ENCODE measurements around the gene NADK2. TPM values are rescaled to one million over a fixed set of nuclear protein-coding genes. Genes with fewer than 3 reads are reported as not detected.
"Not testable (repeated sequence)": the region's sequence is repeated elsewhere in the genome, so short reads cannot be mapped to it uniquely, and the experiment has no call there.

Gene NADK2
- total and polyA plus RNA-seq, 10 of the 15 experiments (the other 5 are each of a cell fraction or from before 2014, with no cell fraction given), result 2.4 to 9.0 (median 6.3) TPM

GRCh38 chr5:36283775-36284174 lies 42.0 kb upstream of the NADK2 start:
- H3K9ac ChIP-seq (ENCODE audit: control insufficient read depth, insufficient read depth, low read length); POLR2A ChIA-PET; H3K27ac ChIP-seq (ENCODE audit: control insufficient read depth, insufficient read depth); BruUV-seq (replicated peaks); intact Hi-C loops (cut with micrococcal nuclease; ENCODE audit: unreplicated experiment); DNase-seq (ENCODE audit: low read depth, low spot score); H3K4me3 ChIP-seq; H3K9me3 ChIP-seq (replicated peaks; ENCODE audit: control insufficient read depth, insufficient read depth, low read length); H3K79me2 ChIP-seq (ENCODE audit: control insufficient read depth, insufficient read depth, low read length); in situ Hi-C loops (cut with MboI); RAD21 ChIA-PET (ENCODE audit: unreplicated experiment); H4K20me1 ChIP-seq (ENCODE audit: control insufficient read depth, insufficient read depth); ATAC-seq; H3K4me2 ChIP-seq (ENCODE audit: control insufficient read depth, insufficient read depth); SMC1A ChIA-PET (ENCODE audit: uncharacterized antibody, unreplicated experiment); H3K36me3 ChIP-seq (ENCODE audit: control insufficient read depth in 2 of 2, insufficient read depth in 2 of 2, low read length in 1 of 2); FAIRE-seq; H2AFZ ChIP-seq (ENCODE audit: control insufficient read depth, low read depth, low read length); H3K4me1 ChIP-seq (ENCODE audit: control insufficient read depth, insufficient read depth, low read length); H3K27me3 ChIP-seq (replicated peaks in 1 of 2; ENCODE audit: control insufficient read depth in 2 of 2, insufficient read depth in 2 of 2, low read length in 1 of 2): not testable (repeated sequence)
- 7% methylated on average over 3 of the region's 3 CpGs for WGBS (ENCODE audit: insufficient coverage, insufficient replicate concordance, low lambda C conversion rate, missing lambda C conversion rate)
- CTCF ChIA-PET, result interaction anchor here (1.0 kb wide), 1 partner anchor 205 kb away, joined by 3 read pairs; no protein-coding TSS in a partner anchor
- 0 out of 2 replicates have a peak, but pooled peaks have one; percentile 16 for TF ChIP-seq SPI1 (IDR thresholded peaks at IDR 0.05; ENCODE audit: borderline replicate concordance, insufficient read depth, low read depth, low read length)

DNA sequence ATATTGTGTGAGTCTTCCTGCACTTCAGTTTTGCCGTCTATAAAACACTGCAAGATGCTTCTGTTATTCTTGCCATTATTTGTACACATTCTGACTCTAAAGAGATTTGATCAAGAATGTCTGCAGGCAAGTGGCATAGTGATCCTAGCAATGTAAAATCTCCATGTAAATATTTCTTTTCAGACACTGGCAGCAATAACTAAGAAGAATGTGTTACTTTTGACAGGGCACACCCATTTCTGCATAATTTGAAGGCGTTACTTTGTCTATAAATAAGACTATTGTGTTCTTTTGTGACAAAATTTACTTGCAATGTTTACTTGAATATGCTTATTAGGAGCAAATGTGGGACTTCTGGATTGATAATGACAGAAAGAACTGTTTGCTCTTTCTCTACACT lies 39.9 kb upstream of the NADK2 start:
- no peak for FAIRE-seq
- CTCF ChIA-PET, result interaction anchor here (1.2 kb wide), 1 partner anchor 104 kb away, joined by 4 read pairs; no protein-coding TSS in a partner anchor
- in situ Hi-C loops (cut with MboI), result no loop called here

More for the DNA sequence above, 39.9 kb upstream of the NADK2 start:
- Histone ChIP-seq H3K4me2 (ENCODE audit: control insufficient read depth, insufficient read depth) (no peak overlapping the region), H3K36me3 (ENCODE audit: control insufficient read depth in 2 of 2, insufficient read depth in 2 of 2, low read length in 1 of 2) (no peaks in the 10 kb centered on the region), H4K20me1 (ENCODE audit: control insufficient read depth, insufficient read depth) (no peaks in the 10 kb centered on the region), H2AFZ (ENCODE audit: control insufficient read depth, low read depth, low read length) (no peak overlapping the region), H3K9ac (ENCODE audit: control insufficient read depth, insufficient read depth, low read length) (no peak overlapping the region), H3K4me1 (ENCODE audit: control insufficient read depth, insufficient read depth, low read length) (no peaks in the 10 kb centered on the region), H3K4me3 (no peak overlapping the region), H3K9me3 (replicated peaks; ENCODE audit: control insufficient read depth, insufficient read depth, low read length) (no peaks in the 10 kb centered on the region), H3K79me2 (ENCODE audit: control insufficient read depth, insufficient read depth, low read length) (no peaks in the 10 kb centered on the region), H3K27ac (ENCODE audit: control insufficient read depth, insufficient read depth) (no peak overlapping the region), H3K27me3 (replicated peaks in 1 of 2; ENCODE audit: control insufficient read depth in 2 of 2, insufficient read depth in 2 of 2, low read length in 1 of 2) (no peaks in the 10 kb centered on the region)
- ChIA-PET RAD21 (ENCODE audit: unreplicated experiment) (no interaction called here), SMC1A (ENCODE audit: uncharacterized antibody, unreplicated experiment) (no interaction called here), POLR2A (no interaction called here)
- DNase-seq (ENCODE audit: low read depth, low spot score) (no peak), ATAC-seq (no peak)
- intact Hi-C loops (cut with micrococcal nuclease; ENCODE audit: unreplicated experiment), result no loop called here
- WGBS (ENCODE audit: insufficient coverage, insufficient replicate concordance, low lambda C conversion rate, missing lambda C conversion rate), result 35% methylated on average over 2 of the region's 2 CpGs
- TF ChIP-seq CREM (IDR thresholded peaks at IDR 0.05; ENCODE audit: low read depth) (no peak), STAT3 (IDR thresholded peaks at IDR 0.05; ENCODE audit: low read depth, low read length) (no peak), NFYB (IDR thresholded peaks at IDR 0.05; ENCODE audit: insufficient read depth, low read depth, low read length) (no peak), MYB (IDR thresholded peaks at IDR 0.05; ENCODE audit: borderline replicate concordance, low read depth, low read length) (no peak), GABPA (IDR thresholded peaks at IDR 0.05; ENCODE audit: low read depth) (no peak), SMC3 (IDR thresholded peaks at IDR 0.05; ENCODE audit: borderline replicate concordance, low read length) (no peak), SMAD5 (IDR thresholded peaks at IDR 0.05; ENCODE audit: low read depth) (no peak), IRF4 (IDR thresholded peaks at IDR 0.05; ENCODE audit: low read depth, low read length) (no peak), TCF3 (IDR thresholded peaks at IDR 0.05; ENCODE audit: borderline replicate concordance, insufficient read depth, low read depth, low read length) (no peak), STAT1 (conservative IDR thresholded peaks at IDR 0.05) (no peak), TAF1 (IDR thresholded peaks at IDR 0.05; ENCODE audit: borderline replicate concordance, low read depth, low read length) (no peak), ZNF217 (IDR thresholded peaks at IDR 0.05) (no peak), YY1 (IDR thresholded peaks at IDR 0.05; ENCODE audit: low read depth, low read length) (no peak), KDM1A (IDR thresholded peaks at IDR 0.05; ENCODE audit: borderline replicate concordance) (no peak)
- TF ChIP-seq, protein P1, sequence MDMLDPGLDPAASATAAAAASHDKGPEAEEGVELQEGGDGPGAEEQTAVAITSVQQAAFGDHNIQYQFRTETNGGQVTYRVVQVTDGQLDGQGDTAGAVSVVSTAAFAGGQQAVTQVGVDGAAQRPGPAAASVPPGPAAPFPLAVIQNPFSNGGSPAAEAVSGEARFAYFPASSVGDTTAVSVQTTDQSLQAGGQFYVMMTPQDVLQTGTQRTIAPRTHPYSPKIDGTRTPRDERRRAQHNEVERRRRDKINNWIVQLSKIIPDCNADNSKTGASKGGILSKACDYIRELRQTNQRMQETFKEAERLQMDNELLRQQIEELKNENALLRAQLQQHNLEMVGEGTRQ (IDR thresholded peaks at IDR 0.05; ENCODE audit: borderline replicate concordance, low read depth, low read length), result no peak
- no TSS peak for BruUV-seq (replicated peaks)
